ENCODE data around the gene SNAPC4. TPM values are rescaled to one million over a fixed set of nuclear protein-coding genes. Genes with fewer than 3 reads are reported as not detected.

Gene SNAPC4
- total and polyA plus RNA-seq, 9 of the 15 experiments (the other 6 are each of a cell fraction or from before 2014, with no cell fraction given) = 0.21 to 21.8 (median 8.8) TPM

DNA sequence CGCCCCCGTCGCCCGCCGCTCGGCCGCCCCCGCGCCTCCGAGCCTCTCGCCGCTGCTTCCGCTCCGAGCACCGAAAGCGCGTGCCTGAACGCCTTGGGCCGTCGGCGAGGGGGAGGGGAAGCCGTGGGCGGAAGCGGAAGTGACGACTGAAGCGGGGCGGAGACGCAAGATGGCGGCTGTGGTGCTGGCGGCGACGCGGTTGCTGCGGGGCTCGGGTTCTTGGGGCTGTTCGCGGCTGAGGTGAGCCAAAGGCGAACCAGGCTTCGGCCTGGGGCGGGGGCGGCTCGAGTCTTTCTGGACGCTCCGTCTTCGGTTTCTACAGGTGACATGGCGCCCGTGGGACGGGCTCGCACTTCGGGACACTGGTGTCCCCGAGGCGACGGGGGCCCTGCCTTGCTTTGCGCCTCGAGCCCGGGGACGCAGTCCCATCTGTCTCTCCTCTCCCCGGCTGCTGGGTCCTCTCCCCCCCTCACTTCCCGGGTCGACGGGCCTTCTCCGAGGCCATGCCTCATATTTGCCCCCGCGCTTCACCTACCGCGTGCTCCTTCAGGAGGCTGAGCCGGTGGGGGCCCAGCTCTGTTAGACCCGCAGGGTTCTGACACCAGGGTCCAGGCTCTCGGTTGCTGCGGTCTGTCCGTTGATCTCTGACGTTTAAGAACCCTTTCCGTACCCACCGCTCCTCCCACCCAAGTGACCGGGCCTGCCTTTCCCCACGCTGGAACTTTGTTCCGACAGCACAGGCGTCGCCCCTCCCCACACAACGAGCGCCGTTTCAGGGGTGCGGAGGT is 10.7 kb upstream of the SNAPC4 start, which contains the start of the genes ENTR1 and PMPCA (continued):
- TF ChIP-seq, protein P1, sequence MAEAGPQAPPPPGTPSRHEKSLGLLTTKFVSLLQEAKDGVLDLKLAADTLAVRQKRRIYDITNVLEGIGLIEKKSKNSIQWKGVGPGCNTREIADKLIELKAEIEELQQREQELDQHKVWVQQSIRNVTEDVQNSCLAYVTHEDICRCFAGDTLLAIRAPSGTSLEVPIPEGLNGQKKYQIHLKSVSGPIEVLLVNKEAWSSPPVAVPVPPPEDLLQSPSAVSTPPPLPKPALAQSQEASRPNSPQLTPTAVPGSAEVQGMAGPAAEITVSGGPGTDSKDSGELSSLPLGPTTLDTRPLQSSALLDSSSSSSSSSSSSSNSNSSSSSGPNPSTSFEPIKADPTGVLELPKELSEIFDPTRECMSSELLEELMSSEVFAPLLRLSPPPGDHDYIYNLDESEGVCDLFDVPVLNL (CRISPR knock-in tag; IDR thresholded peaks at IDR 0.05; ENCODE audit: low read depth) = 0 out of 2 replicates have a peak, but pooled peaks have one; percentile 35
- TF ChIP-seq YBX1 (IDR thresholded peaks at IDR 0.05) (no peak), SRSF3 (IDR thresholded peaks at IDR 0.05; ENCODE audit: insufficient read depth, low read length) (no peak), RHOXF2B (CRISPR knock-in tag; conservative IDR thresholded peaks at IDR 0.05) (no peak), HDAC2 (IDR thresholded peaks at IDR 0.05) (peak; percentile 55; the same call in 1 of the 2 replicates), JUND (IDR thresholded peaks at IDR 0.05; ENCODE audit: borderline replicate concordance, low read depth, low read length) (peak; percentile 41), JUND (tag; IDR thresholded peaks at IDR 0.05; ENCODE audit: borderline replicate concordance, low read depth, low read length) (no peak; the same call in 2 of the 3 replicates), DMBX1 (CRISPR knock-in tag; IDR thresholded peaks at IDR 0.05; ENCODE audit: borderline replicate concordance) (no peak), ZNF445 (CRISPR knock-in tag; IDR thresholded peaks at IDR 0.05; ENCODE audit: low read depth) (no peak), FOXP1 (CRISPR knock-in tag; IDR thresholded peaks at IDR 0.05) (no peak), ARID2 (IDR thresholded peaks at IDR 0.05) (no peak)
- TF ChIP-seq, protein P2, sequence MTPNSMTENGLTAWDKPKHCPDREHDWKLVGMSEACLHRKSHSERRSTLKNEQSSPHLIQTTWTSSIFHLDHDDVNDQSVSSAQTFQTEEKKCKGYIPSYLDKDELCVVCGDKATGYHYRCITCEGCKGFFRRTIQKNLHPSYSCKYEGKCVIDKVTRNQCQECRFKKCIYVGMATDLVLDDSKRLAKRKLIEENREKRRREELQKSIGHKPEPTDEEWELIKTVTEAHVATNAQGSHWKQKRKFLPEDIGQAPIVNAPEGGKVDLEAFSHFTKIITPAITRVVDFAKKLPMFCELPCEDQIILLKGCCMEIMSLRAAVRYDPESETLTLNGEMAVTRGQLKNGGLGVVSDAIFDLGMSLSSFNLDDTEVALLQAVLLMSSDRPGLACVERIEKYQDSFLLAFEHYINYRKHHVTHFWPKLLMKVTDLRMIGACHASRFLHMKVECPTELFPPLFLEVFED (CRISPR knock-in tag; conservative IDR thresholded peaks at IDR 0.05) = no peak
- TF ChIP-seq, protein P3, sequence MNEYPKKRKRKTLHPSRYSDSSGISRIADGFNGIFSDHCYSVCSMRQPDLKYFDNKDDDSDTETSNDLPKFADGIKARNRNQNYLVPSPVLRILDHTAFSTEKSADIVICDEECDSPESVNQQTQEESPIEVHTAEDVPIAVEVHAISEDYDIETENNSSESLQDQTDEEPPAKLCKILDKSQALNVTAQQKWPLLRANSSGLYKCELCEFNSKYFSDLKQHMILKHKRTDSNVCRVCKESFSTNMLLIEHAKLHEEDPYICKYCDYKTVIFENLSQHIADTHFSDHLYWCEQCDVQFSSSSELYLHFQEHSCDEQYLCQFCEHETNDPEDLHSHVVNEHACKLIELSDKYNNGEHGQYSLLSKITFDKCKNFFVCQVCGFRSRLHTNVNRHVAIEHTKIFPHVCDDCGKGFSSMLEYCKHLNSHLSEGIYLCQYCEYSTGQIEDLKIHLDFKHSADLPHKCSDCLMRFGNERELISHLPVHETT (CRISPR knock-in tag; conservative IDR thresholded peaks at IDR 0.05 in 1 of 2, IDR thresholded peaks at IDR 0.05 in 1 of 2) = peak in 1 of 2 experiments; percentile 99; a peak in 2 of 4 replicates
- TF ChIP-seq, protein P4, sequence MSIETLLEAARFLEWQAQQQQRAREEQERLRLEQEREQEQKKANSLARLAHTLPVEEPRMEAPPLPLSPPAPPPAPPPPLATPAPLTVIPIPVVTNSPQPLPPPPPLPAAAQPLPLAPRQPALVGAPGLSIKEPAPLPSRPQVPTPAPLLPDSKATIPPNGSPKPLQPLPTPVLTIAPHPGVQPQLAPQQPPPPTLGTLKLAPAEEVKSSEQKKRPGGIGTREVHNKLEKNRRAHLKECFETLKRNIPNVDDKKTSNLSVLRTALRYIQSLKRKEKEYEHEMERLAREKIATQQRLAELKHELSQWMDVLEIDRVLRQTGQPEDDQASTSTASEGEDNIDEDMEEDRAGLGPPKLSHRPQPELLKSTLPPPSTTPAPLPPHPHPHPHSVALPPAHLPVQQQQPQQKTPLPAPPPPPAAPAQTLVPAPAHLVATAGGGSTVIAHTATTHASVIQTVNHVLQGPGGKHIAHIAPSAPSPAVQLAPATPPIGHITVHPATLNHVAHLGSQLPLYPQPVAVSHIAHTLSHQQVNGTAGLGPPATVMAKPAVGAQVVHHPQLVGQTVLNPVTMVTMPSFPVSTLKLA (conservative IDR thresholded peaks at IDR 0.05) = peak; percentile 32 to 75
